Middle frontal gyrus (tissue), 1 donor: Measurements from ENCODE around the gene CD74.
A peak's percentile ranks its signal among the peaks of the same experiment; 100 is the strongest.
"Not testable (repeated sequence)": the region's sequence is repeated elsewhere in the genome, so short reads cannot be mapped to it uniquely, and the experiment has no call there.

Source experiments
- DNase-seq: peaks from one replicate; pipeline ENCODE4 v3.0.0-alpha.2; 2015; ENCODE audit warnings: low spot score; ENCODE audit errors: extremely low spot score

Gene CD74

DNA sequence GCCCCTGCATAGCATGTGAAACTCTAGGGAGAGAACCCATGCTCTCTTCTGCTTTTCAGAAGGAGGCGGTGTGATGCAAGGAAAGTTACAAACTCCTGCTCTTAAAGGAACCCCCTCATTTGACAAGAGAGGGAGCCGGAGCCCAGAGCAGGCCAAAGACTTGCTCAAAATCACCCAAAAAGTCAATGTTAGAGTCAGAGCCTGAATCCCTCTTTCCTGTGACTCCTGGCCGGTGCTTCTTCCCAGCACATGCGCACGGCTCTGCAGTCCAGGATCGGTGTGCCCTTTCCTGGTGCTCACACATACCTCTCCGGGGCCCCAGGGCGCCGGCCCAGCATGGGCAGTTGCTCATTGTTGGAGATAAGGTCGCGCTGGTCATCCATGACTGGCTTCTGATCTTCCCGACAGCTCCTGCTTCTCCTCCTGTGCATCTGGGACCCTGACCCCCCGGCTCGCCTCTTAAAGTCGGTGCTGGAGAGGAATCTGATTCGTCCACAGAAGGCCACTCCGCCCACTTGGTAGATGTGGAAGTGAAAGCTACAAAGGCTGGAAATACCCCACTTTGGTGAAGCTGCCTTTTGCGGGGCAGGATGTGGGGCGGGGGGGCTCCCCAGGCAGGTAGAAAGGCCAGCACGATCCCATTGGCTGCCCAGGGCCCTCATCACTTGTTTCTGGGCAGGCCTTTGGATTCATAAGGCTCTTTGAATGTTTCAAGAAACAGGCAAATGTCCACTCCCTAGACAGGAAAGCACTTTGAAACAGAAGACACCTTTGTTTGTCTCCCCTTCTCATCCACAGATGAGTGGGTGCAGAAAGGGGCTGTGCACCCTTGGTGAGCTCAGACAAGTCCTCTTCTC, at the start of gene CD74:
Gene CD74, minus strand, starts transcription at position 592 of the 857 bp plus-strand sequence. Its CDS starts 161 bp downstream, at position 431.
- peak; percentile 64 for DNase-seq

DNA sequence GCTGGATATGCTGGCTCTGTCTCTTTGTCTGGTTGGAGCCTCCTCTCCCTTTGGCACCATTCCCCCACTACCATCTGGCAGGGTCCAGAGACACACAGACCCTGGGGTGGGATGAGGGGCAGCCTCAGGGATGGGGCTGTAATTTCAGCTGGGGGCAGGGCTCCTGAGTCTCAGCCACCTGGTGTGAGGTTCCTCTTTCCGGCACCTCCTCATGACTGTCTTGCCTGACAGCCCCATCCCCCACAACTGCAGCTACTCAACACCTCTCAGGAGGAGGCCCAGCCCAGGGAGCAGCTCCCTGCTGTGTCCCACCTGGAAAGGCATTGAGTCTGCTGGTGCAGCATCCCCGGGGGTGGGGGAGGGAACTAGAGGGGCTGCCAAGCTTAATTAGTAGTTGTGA, 48.5 kb upstream of the CD74 start:
- DNase-seq, result no peak

DNA sequence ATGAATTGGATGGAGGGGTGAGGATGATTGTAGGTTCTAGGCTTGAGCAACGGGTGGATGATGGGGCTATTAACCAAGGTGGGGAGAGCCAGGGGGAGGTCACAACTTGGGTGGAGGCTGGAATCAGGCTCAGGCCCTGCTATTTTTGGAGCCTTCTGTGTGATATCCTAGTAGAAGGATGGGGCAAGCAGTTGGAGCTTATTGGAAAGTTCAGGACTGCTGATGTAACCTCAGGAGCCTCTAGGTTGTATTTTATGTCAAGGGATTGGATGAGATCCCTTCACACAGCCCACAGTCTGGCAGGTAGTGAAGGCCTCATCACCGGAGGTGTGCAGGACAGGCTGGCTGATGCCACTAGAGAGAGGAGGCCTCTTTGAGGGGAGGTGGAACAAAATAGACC, 48.1 kb upstream of the CD74 start:
- no peak for DNase-seq

DNA sequence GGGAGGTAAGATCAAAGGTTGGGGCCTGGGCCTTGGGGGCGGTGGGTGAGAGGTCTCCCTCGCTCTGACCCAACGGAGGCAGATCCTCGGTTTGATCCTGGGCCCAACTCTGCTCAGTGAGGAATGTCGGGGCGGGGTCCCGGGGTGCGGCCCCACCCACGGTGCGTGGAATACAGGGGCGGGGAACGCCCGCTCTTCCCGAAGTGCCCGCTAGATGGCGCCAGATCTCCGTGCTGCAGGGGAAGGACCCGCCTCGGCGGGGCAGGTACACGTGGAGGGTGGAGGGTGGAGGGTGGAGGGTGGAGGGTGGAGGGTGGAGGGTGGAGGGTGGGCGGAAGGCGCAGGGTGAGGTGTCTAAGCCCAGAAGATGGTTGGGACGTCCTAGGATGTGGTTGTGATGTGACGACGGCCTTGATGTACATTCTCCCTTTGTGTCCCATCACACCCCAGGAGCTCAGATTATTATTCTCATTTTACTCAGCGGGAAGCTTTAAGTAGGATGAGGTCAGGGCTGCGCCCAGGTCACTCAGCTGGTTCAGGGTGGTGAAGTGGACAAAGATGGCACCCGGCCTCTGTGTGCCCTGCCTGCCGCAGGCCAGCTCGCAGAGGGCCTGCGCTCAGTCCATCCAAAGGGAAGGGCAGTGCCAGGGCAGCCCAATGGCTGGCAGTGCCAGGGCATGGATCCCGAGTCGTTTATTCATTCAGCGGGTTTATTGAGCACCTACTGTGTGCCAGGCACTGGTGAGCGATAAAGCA, 46.3 kb upstream of the CD74 start:
- no peak for DNase-seq

DNA sequence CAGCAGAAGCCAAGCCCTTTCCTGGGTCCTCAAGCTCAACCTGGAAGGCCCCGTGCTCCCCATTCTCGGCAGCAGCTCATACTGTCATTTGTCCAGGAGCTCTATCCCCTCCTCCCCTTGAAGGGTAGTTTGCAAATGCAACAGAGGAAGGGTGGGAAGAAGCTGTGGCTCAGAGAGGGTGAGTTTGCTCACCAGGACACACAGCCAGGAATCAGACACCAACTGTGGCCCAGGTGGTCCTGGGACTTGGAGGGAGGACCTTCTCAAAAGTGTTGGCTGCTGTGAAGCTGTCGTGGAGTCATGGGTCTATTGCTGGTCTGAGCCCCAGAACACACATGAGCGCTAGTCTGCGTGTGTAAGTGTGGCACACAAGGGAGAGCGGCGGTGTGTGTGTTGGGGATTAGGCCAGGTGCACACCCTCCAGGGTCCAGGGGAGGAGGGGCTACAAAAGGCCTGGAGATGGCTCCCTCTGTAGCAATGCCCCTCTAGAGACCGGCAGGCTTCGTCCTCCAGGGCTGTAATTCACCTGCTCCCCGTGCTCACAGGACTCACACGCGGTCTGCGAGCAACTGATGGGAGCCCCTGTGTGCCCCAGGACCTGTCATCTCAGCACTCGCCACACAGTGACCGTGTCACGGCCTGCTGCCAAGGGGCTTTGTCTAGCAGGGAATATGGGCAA, 45.0 kb upstream of the CD74 start:
- no peak for DNase-seq

DNA sequence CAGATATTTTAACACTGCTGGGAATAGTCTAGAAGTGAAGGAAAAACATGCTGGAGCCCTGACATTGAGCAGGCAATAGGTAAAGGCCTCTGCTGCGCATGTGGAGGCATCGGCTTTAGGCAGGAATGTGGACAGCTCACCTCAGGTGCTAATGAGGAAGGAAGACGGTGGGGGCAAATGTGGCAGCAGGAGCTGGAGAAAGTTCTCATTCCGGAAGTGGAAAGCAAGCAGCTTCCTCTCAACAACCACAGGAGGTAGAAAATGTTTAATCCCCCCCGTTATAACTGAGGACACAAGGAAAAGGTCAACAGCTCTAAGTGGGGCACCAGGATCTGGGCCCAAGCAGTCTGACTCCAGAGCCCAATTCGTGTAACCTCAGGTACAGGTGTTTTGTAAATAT, 44.4 kb upstream of the CD74 start:
- no peak for DNase-seq

DNA sequence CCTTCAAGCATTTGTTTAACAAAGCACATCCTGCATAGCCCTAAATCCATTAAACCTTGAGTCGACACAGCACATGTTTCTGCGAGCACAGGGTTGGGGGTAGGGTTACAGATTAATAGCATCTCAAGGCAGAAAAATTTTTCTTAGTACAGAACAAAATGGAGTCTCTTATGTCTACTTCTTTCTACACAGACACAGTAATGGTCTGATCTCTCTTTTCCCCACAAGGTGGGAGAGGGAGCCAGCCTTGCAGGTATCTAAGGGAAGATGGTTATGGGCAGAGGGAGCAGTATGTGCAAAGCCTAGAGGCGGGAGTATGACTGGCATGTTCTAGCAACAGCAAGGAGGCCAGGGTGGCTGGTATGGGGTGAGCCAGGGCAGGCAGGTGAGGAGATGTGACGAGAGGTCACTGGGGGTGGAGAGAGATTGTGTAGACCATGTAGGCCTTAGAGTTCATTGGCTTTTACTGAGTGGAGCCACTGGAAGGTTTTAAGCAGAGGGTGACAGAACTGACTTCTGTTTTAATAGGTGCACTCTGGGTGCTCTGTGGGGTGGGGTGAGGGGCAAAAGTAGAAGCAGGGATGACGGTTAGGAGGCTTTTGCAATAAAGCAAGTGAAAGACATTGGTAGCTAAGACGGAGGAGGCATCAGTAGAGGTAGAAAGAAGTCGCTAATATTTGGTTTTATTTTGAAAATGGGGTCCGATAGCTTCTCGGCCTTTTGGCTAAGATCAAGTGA, 42.0 kb upstream of the CD74 start:
- DNase-seq, result no peak

DNA sequence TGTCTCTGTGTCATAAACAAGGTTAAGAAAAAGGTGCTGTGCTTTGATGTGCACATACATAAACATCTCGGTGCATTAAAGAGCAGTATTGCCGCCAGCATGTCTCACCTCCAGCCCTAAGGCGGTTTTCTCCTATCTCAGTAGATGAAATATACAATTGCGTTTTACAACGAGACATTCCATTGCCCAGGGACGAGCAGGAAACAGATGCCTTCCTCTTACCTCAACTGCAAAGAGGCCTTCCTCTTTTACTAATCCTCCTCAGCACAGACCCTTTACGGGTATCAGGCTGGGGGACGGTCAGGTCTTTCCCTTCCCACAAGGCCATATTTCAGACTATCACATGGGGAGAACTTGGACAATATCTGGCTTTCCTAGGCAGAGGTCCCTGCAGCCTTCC, 41.3 kb upstream of the CD74 start:
- not testable (repeated sequence) for DNase-seq

DNA sequence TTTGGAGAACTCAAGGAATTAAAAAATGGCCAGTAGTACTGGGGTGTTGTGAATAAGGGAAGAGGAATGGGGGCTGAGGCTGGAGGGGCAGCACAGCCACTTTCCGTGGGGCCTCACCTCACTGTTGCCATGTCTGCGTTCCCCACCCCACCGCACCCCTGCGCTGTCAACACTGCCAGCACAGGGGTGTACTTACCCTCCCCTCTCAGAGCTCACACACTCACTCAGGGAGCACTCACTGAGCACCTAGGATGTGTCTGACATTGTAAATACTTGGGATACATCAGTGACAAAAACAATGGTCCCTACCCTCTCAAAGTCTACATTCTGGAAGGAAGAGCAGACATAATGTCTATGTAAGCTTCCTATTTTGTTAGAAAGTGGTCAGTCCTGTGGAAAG, 40.2 kb upstream of the CD74 start:
- DNase-seq, result no peak

DNA sequence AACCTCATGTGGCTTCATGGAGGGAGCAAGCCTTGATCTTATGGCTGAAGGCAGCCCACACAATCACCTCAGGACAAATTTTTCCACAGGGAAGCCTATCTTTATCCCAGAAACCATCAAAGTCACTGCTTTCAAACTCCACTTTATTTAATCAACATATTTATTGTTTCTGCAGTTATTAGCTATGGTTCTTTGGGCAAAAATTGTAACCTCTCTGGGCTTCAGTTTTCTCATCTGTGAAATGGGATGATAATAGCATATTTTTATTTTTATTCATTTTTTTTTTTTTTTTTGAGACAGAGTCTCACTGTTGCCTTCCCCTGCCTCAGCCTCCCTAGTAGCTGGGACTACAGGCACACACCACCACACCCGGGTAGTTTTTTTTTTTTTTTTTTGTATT, 38.9 kb upstream of the CD74 start:
- DNase-seq, result no peak

DNA sequence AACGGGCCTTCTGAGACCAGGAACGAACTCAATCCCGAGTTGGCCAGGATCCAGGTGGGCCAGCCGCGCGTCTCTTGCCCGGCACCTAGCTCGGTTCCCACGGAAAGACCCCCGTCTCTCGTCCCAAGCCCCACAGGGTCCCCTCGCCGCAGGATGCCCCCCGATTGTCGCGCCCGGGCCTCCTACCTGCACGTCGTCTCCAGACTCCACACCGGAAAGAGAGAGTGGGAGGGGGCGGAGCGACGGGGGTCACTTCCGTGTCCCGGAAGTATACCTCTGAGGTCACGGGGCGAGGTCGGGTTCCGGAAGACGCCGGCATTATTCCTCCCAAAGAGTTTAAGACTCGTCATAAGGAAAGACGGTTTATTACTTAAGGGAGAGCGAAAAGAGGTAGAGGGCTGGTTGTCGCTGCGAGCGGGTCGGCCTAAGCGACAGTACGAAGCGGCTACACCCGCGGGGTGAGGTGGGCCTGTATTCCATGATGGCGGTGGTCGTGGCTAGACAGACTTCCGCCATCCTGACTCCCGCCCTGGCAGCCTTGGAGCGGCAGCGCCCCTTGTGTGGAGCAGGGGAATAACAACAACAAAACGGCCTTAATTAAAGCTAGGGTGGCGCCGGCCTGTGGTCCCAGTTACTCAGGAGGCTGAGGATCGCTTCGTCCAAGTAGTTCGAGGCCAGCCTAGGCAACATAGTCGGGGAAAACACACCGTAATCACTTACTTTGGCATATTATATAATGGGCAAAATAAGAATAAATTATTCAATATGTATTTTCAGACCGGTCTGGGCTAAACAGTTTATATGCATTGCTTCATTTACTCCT, 37.0 kb upstream of the CD74 start, which contains the start of gene RPS14:
Gene RPS14, minus strand, starts transcription at position 223 of the 823 bp plus-strand sequence. CDS start 2,006 bp downstream, outside the sequence.
- DNase-seq, result peak; percentile 69

DNA sequence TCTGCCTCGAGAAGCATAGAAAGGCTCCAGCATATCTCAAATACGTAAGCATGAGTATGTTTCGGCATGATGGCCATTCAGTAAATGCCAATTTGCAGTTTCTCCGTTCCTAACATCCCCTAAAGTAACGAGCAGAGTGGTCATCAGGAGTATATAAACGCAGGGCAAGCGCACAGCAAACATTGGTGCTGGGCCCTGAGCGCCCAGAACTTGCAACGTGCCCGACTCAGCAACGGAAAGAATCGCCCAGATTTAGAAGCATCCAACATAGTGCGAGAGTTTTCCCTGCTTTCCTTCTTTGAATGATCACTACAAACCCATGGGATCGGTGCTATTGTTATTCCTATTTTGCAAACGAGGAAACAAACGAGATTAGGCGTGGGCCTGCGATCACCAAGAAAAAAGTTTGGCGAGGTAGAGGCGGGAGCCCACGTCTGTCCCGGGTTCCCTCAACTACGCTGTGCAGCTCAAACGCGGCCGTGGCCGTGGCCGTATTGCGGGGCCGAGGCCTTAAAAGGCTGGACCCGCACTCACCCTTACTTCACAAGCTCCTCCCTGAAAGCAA, 36.3 kb upstream of the CD74 start:
- DNase-seq, result no peak

DNA sequence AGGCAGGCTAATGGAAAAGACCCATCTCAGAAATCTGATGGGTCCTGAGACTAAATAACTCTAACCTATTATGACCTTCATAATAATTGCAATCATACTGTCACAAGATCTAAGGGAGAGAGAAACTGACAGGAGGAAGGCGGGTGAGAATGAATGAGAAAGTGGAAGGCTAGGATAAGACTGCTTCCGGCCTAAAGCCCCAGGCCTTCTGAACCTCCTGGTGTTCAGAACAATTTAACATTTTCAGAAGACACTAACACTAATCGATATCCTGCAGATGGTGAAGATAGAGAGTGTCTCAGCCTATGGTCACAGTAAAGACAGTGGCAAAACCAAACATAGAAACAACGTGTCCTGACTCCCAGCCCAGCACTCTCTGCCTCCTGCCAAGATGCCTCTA, 35.6 kb upstream of the CD74 start:
- DNase-seq, result no peak

DNA sequence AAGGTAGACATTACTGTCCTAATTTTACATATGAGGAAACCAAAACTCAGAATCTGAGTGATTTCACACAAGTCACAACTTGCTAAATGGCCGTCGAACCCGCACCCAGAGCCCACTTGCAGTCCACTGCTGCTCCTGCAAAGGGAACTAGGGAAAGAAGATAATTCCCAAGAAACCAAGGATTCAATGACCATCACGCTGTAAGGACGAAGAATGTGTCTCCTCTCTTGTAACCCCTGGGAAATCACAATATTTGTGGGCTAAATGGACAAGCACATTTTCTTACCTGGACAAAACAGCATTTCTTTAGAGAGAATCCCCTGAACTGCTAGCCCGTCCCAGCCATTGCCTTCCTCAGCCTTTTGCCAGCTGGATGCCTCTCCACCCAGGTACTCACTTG, 34.5 kb upstream of the CD74 start:
- no peak for DNase-seq

DNA sequence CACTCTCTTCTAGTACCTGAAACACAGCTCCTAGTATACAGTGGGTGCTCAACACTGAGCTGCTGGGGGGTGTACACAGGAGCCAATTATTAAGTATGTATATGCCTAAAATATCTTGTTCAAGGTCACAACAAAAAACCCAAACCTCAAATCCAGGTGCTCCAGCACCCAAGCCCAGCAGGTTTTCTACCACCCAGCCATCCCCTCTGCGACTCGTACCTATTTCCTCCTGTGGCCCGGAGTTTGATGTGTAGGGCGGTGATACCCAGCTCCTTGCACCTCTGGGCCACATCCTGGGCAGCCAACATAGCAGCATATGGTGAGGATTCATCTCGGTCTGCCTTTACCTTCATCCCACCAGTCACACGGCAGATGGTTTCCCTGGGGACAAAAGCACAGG, 33.9 kb upstream of the CD74 start:
- DNase-seq, result no peak

DNA sequence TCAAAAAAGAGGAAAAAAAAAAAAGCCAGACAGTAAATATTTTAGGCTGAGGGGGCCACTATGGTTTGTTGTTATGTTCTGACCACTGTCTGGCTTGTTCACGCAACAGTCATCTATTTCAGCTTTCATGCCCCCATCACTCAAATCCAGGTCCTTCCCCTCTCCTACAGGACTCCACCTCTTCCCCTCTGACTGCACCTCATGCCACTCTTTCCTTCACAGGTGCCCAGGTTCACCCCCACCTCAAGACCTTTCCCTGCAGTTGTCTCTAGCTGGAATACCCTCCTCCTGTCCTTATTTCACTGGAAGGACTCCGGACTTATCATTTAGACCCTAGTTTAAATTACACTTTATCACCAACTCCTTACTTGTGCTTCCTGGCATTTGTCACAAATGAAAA, 33.4 kb upstream of the CD74 start:
- no peak for DNase-seq

DNA sequence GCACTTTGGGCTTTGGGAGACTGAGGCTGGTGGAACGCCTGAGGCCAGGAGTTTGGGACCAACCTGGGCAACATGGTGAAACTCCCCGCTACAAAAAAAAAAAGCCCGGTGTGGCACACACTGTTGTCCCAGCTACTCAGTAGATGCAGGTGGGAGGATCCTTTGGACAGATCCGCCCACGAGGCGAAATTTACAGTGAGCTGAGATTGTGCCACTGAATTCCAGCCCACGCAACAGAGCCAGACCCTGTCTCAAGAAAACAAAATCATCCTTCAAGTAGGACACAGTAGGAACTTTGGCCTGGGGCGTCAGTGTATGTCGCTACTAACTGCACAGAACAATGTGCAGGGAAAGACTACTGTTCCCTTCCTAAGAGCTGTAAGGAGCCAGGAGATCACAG, 32.1 kb upstream of the CD74 start:
- DNase-seq, result no peak

DNA sequence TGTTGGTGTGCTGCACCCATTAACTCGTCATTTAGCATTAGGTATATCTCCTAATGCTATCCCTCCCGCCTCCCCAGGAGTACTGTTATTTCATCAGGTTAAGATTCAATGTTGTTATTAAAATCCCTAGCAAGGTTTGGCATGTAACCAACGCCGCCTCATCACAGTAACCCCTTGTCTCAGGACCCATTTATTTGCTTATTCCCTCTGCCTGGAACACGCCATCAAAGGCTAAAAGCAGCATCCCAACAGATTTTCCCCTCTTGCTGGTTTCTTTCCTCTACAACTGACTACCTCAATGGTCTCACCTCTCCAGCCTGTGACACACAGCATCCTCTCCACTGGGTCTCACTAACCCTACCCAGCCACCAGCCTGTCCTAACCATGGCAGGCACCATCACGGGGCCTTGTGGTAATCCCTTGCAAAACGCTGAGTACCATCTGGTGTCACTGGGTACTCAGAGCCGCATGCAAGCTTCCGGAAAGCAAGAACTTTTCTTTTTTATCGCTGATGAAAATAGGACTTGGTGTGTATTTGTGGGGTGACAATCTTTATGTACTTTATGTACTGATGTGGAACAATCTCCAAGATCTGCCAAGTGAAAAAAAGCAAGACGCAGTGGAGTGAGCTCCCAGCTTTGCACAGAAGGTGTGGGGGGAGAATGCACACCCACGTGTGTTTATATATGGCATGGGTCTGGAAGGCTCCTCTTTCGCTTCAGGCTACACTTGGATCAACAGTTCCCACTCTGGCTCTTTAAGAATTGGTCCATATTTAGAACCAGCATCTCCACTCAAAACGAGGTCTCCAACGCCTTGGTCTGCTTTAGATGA, 30.7 kb upstream of the CD74 start:
- peak; percentile 52 for DNase-seq

DNA sequence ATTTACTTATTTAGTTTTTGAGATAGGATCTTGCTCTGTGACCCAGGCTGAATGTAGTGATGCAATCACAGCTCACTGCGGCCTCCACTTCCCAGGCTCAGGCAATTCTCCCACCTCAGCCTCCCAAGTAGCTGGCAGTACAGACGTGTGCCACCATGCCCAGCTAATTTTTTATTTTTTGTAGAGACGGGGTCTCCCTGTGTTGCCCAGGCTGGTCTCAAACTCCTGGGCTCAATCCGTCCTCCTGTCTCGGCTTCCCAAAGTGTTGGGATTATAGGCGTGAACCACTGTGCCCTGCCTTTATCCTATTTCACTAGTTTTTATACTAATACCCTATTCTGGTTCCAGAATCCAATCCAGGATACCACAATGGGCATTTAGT, 30.0 kb upstream of the CD74 start:
- DNase-seq, result no peak
